ENCODE data around the gene ERAS. TPM values are rescaled to one million over a fixed set of nuclear protein-coding genes. Genes with fewer than 3 reads are reported as not detected.

Gene ERAS, protein sequence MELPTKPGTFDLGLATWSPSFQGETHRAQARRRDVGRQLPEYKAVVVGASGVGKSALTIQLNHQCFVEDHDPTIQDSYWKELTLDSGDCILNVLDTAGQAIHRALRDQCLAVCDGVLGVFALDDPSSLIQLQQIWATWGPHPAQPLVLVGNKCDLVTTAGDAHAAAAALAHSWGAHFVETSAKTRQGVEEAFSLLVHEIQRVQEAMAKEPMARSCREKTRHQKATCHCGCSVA
- 0.37 TPM in 1 of 2 replicates, not detected in the other for total RNA-seq

GRCh38 chrX:48826135-48826875 is at the start of gene ERAS:
Gene ERAS (plus strand): TSS chrX:48826513. CDS start chrX:48829124, 2,611 bp downstream.

GRCh38 chrX:48786341-48786800 is 39.9 kb upstream of the ERAS start, which contains the start of gene GATA1:
Gene GATA1 (plus strand): TSS chrX:48786590. CDS start chrX:48791110, 4,520 bp downstream.

GRCh38 chrX:48801280-48802088 is 24.8 kb upstream of the ERAS start, which contains the start of gene HDAC6:
Gene HDAC6 (plus strand): TSS chrX:48802067. CDS start chrX:48802693, 626 bp downstream.

DNA sequence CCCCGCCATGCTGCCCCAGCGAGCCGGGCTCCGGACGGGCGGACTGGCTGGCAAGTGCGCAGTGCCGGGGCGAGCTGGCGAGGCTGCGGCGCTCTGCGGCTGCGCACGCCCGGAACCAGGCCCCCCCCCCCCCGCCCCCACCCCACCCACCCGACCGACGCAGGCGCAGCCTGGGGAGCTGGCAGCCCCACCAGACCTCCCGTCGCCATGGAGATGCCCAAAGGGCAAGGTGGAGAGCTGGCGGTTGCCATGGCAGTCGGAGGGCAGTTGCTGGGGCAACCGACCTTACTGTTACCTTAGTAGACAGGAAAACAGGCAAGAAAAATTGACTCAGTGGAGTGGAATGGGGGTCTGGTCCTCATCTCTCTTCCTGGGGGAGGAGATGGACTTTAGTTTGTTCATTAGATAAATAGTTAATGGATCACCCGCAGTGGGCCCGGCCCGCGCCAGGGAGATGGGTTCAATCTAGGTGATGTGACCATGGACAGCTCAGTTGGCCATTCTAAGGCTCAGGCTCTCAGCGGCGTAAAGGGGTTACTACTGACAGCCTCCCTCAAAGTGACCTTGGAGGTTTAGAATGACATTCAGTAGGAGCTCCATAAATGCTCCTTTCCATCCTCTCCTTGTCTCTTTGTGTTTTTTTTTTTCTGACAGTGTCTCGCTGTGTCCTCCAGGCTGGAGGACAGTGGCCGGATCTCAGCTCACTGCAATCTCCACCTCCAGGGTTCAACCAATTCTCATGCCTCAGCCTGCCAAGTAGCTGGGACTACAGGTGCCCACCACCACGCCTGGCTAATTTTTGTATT is 9.4 kb downstream of the ERAS start, which contains the start of gene PCSK1N:
PCSK1N (minus strand) TSS at position 87 of the 806 bp plus-strand sequence; CDS start at position 9, 78 bp downstream.

Small RNAs within 50 kb of the gene (small RNA-seq; reads per million reads assigned to genes)
- not detected for gene RNU6-29P

Other genes with a start within 250 kb of the ERAS start
- gene WDR13, start 229.0 kb upstream of the ERAS start, total RNA-seq: 83.7 and 99.9 TPM in 2 replicates
- under 0.01 and 0.20 TPM in 2 replicates for gene WAS, start 142.7 kb upstream of the ERAS start, total RNA-seq
- 7.7 and 10.8 TPM in 2 replicates for gene SUV39H1, start 129.8 kb upstream of the ERAS start, total RNA-seq
- gene GLOD5, start 64.8 kb upstream of the ERAS start, total RNA-seq: not detected in 2 replicates
- not detected in 2 replicates for gene GATA1, start 39.9 kb upstream of the ERAS start, total RNA-seq
- 24.3 and 30.5 TPM in 2 replicates for gene HDAC6, start 24.4 kb upstream of the ERAS start, total RNA-seq
- 0.20 and 0.37 TPM in 2 replicates for gene PCSK1N, start 9.1 kb downstream of the ERAS start, total RNA-seq
- 29.3 and 30.5 TPM in 2 replicates for gene TIMM17B, start 71.3 kb downstream of the ERAS start, total RNA-seq
- 30.9 and 45.6 TPM in 2 replicates for gene PQBP1, start 71.4 kb downstream of the ERAS start, total RNA-seq
- gene SLC35A2, start 85.1 kb downstream of the ERAS start, total RNA-seq: 11.4 and 12.7 TPM in 2 replicates
- 2.2 and 4.1 TPM in 2 replicates for gene PIM2, start 92.5 kb downstream of the ERAS start, total RNA-seq
- 23.7 and 26.5 TPM in 2 replicates for gene OTUD5, start 131.1 kb downstream of the ERAS start, total RNA-seq
- 0.20 and 0.37 TPM in 2 replicates for gene KCND1, start 145.3 kb downstream of the ERAS start, total RNA-seq
- 8.5 and 10.0 TPM in 2 replicates for gene GRIPAP1, start 175.8 kb downstream of the ERAS start, total RNA-seq
- gene TFE3, start 216.8 kb downstream of the ERAS start, total RNA-seq: 50.0 and 52.0 TPM in 2 replicates
- gene CCDC120, start 232.5 kb downstream of the ERAS start, total RNA-seq: 0.37 and 0.39 TPM in 2 replicates
- gene PRAF2, start 247.5 kb downstream of the ERAS start, total RNA-seq: 13.5 and 15.4 TPM in 2 replicates